ENCODE data around the gene PDRG1.
"Not testable (repeated sequence)": the region's sequence is repeated elsewhere in the genome, so short reads cannot be mapped to it uniquely, and the experiment has no call there.

Gene PDRG1

DNA sequence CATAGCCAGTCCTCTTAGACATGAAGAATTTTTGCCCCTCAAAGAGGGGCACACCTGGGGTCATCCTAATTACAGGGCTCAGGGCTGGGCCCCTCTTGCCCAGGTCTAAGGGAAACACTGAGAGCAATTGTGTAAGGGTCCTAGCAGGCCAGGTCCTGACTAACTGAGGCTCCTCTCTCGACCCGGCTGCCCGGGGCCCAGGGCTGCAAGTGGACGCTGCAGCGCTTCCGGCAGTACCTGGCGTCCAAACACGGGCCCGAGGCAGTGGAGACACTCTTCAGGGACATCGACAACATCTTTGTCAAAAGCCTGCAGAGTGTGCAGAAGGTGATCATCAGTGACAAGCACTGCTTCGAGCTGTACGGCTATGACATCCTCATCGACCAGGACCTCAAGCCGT lies 17.4 kb downstream of the PDRG1 start:
- intact Hi-C loops (cut with DNase I): no loop called here
- peak in 1 of 10 donors; percentile 68 for DNase-seq

DNA sequence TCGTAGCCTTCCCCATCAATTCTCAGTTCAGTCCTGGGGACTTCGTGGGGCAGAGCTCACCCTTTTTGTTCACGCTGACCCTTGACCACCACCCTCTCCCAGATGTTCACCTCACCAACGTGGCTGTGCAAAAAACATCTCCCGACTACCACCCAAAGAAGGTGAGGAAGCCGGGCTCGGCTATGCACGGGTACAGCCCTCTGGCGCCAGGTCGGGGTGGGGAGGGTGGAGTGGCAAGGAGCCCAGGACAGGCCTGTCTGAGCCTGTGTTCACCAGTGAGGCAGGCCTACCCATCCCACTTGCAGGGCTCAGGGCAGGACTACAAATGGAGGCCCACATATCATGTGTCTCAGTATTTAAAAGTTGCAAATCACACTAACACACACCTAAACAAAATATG lies 18.1 kb downstream of the PDRG1 start:
- intact Hi-C loops (cut with DNase I): no loop called here
- peak in 1 of 10 donors; percentile 53 for DNase-seq

DNA sequence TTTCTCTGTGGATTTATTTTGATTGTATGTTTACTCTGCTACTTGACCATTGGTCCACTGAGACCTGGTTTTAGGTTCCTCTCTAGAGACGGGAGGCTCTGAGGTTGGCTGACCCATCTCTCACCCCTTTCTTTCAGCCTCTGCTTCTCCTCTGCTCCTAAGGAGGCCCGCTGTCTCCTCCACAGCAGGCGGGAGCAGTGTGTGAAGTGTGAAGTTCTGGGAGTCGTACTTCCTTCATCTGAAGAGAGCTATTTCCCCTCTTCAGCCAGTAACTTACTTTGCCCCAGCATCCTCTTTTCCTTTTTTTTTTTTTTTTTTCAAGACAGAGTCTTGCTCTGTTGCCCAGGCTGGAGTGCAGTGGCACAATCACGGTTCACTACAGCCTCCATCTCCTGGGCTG lies 21.1 kb downstream of the PDRG1 start:
- intact Hi-C loops (cut with DNase I): no loop called here
- DNase-seq: no peak

- DNase-seq; intact Hi-C loops (cut with DNase I): not testable (repeated sequence)
Measured at GRCh38 chr20:31929631-31930030, 22.2 kb downstream of the PDRG1 start.

DNA sequence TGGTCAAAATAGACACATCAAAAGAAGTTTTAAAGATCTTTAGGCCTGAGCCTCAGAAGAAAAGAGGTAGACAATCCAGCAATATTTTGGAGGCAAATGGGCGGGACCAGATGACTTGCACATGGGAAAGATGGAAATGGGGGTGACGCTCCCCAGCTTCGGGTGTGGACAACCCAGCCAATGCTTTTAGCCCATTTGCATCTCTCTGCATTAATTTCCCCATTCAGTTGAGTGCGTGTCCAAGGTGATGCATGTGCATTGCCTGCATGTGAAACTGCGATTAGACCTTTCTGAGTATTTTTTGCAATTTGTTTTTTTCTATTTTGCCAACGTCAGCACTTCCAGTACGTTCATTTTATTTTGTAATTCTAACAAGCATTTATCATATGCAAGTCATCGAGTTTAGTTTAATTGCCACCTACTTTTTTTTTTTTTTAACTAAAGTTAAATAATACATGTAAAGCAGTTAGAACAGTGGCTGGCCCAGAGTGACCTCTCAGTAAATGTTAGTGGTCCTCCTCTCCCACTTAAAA lies 24.2 kb downstream of the PDRG1 start:
- intact Hi-C loops (cut with DNase I): no loop called here
- peak in 1 of 10 donors; percentile 22 for DNase-seq

DNA sequence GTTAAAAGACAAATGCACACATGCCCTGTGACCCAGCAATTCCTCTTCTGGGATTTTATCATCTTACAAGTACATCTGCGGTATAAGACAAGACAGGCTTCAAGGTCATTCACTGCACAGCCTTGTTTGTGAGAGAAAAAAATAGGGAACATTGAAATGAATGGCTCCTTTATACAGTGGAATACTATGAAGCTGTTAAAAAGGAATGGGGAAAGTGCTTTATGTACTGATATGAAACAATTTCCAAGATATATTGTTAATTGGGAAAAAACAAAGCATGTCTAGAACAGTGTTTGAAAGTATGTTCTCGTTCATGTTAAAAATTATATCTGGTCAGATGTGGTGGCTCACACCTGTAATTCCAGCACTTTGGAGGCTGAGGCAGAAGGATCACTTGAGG lies 25.4 kb downstream of the PDRG1 start:
- no peak for DNase-seq
- intact Hi-C loops (cut with DNase I): no loop called here

- intact Hi-C loops (cut with DNase I): no loop called here
- no peak for DNase-seq
Measured at GRCh38 chr20:31925631-31926030, 26.2 kb downstream of the PDRG1 start.

DNA sequence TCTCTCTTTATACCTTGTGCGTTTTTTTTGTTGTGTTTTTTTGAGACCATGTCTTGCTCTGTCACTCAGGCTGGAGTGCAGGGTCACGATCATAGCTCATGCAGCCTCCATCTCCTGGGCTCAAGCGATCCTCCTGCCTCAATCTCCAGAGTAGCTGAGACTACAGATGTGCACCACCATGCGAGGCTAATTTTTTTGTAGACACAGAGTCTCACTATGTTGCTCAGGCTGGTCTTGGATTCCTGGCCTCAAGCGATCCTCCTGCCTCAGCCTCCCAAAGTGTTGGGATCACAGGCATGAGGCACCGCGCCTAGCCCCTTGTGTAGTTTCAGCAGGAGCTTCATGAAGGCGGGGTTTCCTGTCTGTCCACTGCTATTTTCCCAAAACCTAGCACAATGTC lies 27.3 kb downstream of the PDRG1 start:
- peak in 1 of 10 donors; percentile 38 for DNase-seq
- intact Hi-C loops (cut with DNase I): no loop called here

DNA sequence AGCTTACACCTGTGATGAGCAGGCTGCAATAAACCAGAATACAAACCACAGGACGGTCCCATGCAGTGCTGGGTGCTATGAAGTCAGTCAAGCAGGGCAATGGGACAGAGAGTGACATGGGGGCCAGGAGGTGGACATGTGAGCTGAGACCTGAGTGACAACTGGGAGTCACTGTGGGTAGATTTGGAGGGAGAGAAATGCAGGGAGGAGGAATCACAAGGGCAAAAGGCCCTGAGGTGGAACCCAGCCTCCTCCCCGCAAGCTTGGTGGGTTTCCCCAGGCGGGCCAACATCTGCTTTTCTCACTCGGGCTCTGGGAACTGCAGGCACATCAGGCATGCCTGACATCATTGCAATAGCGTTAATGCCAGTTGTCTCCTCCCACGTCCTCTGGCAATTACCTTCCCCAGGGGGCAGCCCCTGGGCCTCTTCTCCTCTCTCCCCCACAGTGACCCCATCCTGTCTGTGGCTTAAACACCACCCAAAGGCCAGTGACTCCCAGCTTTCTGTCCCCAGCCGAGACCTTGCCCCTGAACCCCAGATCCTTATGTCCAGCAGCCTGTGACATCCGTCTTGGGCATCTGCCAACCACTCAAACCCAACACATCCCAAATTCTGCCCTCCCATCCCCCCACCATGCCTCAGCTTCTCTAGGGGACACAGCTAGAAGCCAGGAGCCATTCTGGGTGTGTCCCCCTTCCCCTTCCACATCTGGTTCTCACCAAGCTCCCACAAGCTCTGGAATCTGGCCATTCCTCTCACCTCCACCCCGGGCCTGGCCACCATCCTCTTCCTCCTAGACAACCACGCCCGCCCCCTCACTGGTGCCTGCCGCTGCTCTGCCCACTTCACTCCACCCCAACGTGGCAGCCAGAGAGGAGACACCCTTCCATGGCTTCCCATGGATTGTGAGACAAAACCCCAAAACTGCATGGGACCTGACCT lies 28.2 kb downstream of the PDRG1 start:
- peak in 1 of 10 donors; percentile 73 for DNase-seq

DNA sequence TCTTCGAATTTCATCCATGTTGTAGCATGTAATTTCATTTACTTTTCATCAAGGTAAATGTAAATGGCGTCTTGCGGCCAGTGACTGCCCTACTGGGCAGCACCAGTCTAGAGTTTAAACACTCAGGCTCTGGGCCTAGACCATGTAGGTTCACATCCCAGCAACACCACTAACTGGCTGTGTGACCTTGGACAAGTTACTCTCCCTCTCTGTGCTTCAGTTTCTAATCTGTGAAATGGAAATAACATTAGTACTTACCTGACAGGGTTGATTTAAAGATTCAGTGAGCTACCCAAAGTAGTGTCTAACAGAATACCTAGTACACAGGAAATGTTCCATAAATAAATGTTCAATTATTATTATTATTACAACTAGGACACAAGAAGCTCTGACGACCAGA lies 29.3 kb downstream of the PDRG1 start:
- intact Hi-C loops (cut with DNase I): no loop called here
- DNase-seq: no peak

More for the DNA sequence above, 28.2 kb downstream of the PDRG1 start:
- intact Hi-C loops (cut with DNase I): no loop called here

DNA sequence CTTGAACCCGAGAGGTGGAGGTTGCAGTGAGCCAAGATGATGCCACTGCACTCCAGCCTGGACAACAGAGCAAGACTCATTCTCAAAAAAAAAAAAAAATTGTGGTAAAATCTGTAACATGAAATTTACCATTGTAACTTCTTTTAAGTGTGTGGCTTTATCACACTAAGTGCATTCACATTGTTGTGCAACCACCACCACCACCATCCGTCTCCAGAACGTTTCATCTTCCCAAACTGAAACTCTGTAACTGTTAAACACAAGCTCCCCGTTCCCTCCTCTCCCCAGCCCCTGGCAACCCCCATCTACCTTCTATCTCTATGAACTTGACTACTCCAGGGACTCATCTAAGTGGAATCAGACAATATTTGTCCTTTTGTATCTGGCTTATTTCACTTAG lies 29.7 kb downstream of the PDRG1 start:
- intact Hi-C loops (cut with DNase I): no loop called here
- peak in 1 of 10 donors; percentile 13 for DNase-seq

- intact Hi-C loops (cut with DNase I); DNase-seq: not testable (repeated sequence)
Measured at GRCh38 chr20:31921480-31921879, 30.4 kb downstream of the PDRG1 start.

GRCh38 chr20:31920275-31920855 lies 31.5 kb downstream of the PDRG1 start:
- intact Hi-C loops (cut with DNase I): no loop called here
- peak in 1 of 10 donors; percentile 33 for DNase-seq

DNA sequence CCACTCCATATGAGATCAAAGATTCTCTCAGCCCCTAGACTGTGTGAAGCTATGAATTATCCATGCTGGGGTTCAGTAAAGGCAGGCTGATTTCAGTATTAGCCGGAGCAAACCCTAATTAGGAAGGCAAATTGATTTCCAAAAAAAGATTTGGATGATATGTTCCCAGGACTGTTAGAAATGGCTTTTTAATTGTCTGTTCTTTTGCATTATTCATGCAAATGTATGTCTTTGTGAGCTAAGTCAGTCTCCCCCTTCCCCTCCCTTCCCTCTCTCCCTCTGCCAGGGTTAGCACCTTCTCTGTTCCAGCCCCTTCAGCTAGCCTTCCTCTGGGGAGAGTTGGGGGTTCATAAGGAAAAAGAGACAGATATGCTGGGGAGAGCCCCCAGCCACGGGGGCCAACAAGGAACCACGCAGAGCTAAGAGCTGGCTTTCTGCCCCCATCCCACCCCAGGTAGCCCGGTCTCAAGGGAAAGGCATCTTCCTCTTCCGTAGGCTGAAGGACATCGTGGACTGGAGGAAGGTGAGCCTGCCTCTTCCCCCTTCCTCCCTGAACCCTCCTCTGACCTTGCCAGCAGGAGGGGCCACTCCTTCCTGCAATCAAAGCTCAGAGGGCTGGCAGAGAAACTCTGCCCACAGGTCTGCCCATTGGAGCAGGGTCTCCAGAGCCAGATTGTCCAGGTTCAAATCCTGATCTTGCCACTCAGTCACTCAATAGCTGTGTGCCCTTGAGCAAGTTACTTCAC lies 32.3 kb downstream of the PDRG1 start:
- DNase-seq: peak in 1 of 10 donors; percentile 26
- intact Hi-C loops (cut with DNase I): no loop called here

DNA sequence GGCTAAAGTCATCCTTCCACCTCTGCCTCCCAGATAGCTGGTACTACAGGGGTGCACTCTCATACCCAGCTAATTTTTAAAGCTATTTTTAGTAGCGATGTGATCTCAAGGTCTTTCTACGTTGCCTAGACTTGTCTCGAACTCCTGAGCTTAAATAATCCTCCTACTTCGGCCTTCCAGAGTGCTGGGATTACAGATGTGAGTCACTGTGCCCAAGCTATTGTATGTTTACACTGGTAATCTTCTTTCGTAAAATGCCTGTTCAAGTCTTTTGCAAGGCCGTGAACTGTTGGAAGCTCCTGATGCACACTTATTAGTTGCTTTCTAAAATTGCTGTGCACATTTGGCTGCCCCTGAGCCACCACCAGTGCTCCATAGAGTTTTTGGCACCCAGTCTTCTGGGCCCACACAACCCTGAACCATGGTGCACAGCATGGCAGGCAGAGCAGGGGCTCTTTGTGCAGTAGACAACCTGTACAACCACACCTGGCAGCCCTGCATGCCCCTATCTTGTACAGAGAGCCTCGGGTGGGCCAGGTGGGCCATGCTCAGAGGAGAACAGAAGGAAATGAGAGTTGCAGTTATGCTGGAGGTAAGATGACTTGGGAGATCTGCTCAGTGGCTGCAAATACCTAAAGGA lies 33.3 kb downstream of the PDRG1 start:
- DNase-seq: peak in 1 of 10 donors; percentile 42
- intact Hi-C loops (cut with DNase I): no loop called here

DNA sequence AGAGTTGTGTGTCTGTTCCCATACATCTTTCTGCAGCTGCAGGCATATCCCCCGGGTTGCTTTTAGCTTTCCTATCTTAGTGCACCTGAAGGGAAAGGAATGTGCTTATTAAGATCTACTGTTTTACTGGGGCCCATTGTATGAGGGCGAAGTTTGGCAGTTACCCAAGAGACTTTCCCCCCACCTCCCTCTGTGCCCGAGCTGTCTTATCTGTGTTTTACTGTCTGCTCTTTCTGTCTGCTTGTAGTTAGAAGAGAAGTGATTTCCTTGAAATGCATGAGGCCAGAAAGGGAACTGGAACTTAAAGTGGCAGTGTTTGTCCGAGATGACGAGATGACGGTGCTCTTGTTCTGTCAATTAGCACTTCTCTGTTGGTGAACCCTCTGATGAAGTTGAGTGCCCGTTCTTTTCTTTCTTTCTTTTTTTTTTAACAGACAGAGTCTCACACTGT lies 33.9 kb downstream of the PDRG1 start:
- peak in 1 of 10 donors; percentile 21 for DNase-seq
- intact Hi-C loops (cut with DNase I): not testable (repeated sequence)

- DNase-seq: peak in 1 of 10 donors; percentile 8
- intact Hi-C loops (cut with DNase I): no loop called here
Measured at GRCh38 chr20:31916708-31917107, 35.1 kb downstream of the PDRG1 start.

- DNase-seq: peak in 1 of 10 donors; percentile 14
- intact Hi-C loops (cut with DNase I): no loop called here
Measured at GRCh38 chr20:31915491-31916280, 36.2 kb downstream of the PDRG1 start.

DNA sequence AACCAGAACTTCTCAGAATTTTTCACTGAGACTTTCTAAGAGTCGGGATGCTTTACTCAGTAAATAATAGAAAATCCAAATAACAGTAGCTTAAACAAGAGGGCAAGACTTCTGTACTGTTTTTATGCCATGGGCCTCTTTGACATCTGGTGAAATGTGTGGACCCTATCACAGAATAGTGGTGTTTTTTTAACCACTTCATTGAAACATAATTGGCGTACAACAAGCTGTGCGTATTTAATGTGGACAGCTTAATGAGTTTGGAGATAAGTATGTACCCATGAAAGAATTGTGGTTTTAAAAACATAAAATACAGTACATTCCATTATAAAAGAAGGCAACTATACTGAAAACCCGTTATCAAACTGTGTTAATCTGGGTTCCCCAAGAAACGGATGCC lies 37.7 kb downstream of the PDRG1 start:
- DNase-seq: no peak
- intact Hi-C loops (cut with DNase I): no loop called here
